Stomach (tissue), 9 donors: Measurements from ENCODE around the gene EIF3B. TPM values are rescaled to one million over a fixed set of nuclear protein-coding genes. Genes with fewer than 3 reads are reported as not detected.

ENCODE experiments used
- DNase-seq, 2 donors: peaks; one replicate each; pipeline versions ENCODE4 v3.0.0 to v3.0.0-alpha.2; 2013 to 2019
- H3K27ac ChIP-seq, 5 donors: fragments of 200-600 bp in 4 of 5; sonication (generic) in 4 of 5; one replicate each; pipeline ENCODE4 v1.5.1; 2013 to 2019; ENCODE audit warnings: mild to moderate bottlenecking in 1 of 5, moderate library complexity in 1 of 5
- H3K27me3 ChIP-seq, 3 donors: fragments of 200-600 bp; sonication (generic); one replicate each; pipeline ENCODE4 v1.5.1; 2017 to 2019; ENCODE audit warnings: mixed run types in 1 of 3
- H3K36me3 ChIP-seq, 4 donors: fragments of 200-600 bp; sonication (generic); 1 replicate in 3 of 4; 2 replicates in 1 of 4; pipeline ENCODE4 v1.5.1; 2016 to 2019
- H3K4me1 ChIP-seq, 4 donors: fragments of 200-600 bp; sonication (generic); one replicate each; pipeline ENCODE4 v1.5.1; 2016 to 2019
- H3K4me3 ChIP-seq, 4 donors: fragments of 200-600 bp; sonication (generic) in 3 of 4; one replicate each; pipeline ENCODE4 v1.5.1; 2016 to 2019; ENCODE audit warnings: mild to moderate bottlenecking in 1 of 4
- H3K9me3 ChIP-seq, 4 donors: fragments of 200-600 bp; sonication (generic); one replicate each; pipeline ENCODE4 v1.5.1; 2016 to 2019
- EP300 ChIP-seq: sonication (generic); formaldehyde crosslinking; IDR thresholded peaks from one replicate; pipeline ENCODE4 v1.6.1; 2017; ENCODE audit warnings: antibody characterized with exemption
- POLR2A ChIP-seq, 4 donors: fragments of 450-650 bp; IDR thresholded peaks; one replicate each; pipeline ENCODE4 v1.6.1; 2016; ENCODE audit warnings: antibody characterized with exemption in 4 of 4, control low read depth in 2 of 4, mild to moderate bottlenecking in 1 of 4, moderate library complexity in 1 of 4
- POLR2AphosphoS5 ChIP-seq, 3 donors: sonication (generic); formaldehyde crosslinking; IDR thresholded peaks; one replicate each; pipeline ENCODE4 v1.6.1; 2016; ENCODE audit warnings: antibody characterized with exemption in 3 of 3
- WGBS, 5 donors: extraction: QIAGEN DNeasy Blood & Tissue Kit in 3 of 5; methylation state at CpG; one replicate each; pipeline versions ENCODE4 v1.1.5 to v1.1.7; 2013 to 2018; 5-methylcytosine and 5-hydroxymethylcytosine counted together
- intact Hi-C: fragments of 100-400 bp; cut with DNase I; formaldehyde crosslinking; loops from one replicate; pipeline ENCODE4 v1.15.1; 2023; ENCODE audit warnings: low total_unique reads
- polyA plus RNA-seq, 3 donors: library from polyadenylated mRNA; stranded (reverse); fragments of 200-250 nt; gene quantifications; one replicate each; pipeline ENCODE4 v1.2.3, GENCODE V29; 2013
- total RNA-seq, 5 donors: library from RNA; depleted of rRNA; stranded (reverse); fragments of >200 nt; gene quantifications; one replicate each; pipeline versions ENCODE4 v1.1.0 to v1.2.3, GENCODE V29; 2014 to 2016
- TF ChIP-seq, protein P1 (sequence below), 7 experiments: fragments of 450-650 bp in 4 of 7; fragments of 200-600 bp in 3 of 7; sonication (generic) in 3 of 7; IDR thresholded peaks; one replicate each; pipeline ENCODE4 v1.5.1; 2016 to 2019; ENCODE audit warnings: antibody characterized with exemption in 7 of 7, control low read depth in 2 of 7, mild to moderate bottlenecking in 1 of 7
- donor health status: healthy with polysubstance abuse.
- donor health status: Bipolar disorder and iron deficiency.
- donor health status: healthy.

The EIF3B gene
- total and polyA plus RNA-seq, 8 donors = 64.8 to 373 (median 131) TPM

- H3K27me3 ChIP-seq = no peaks in the 10 kb centered on the region
- no peak for DNase-seq
- H3K4me1 ChIP-seq = peaks cover 3 to 11% (median 6%) of the 10 kb centered on the region in 4 donors
- no peaks in the 10 kb centered on the region for H3K36me3 ChIP-seq
- no peak overlapping the region for H3K27ac ChIP-seq
- no peak overlapping the region for H3K4me3 ChIP-seq
- intact Hi-C loops = no loop called here
- H3K9me3 ChIP-seq = no peaks in the 10 kb centered on the region
- WGBS, 5 donors = 88 to 93% (median 91%) methylated on average over 20 to 21 of the region's 21 CpGs
- no peak for TF ChIP-seq POLR2A (IDR thresholded peaks at IDR 0.05)
- TF ChIP-seq, protein P1, sequence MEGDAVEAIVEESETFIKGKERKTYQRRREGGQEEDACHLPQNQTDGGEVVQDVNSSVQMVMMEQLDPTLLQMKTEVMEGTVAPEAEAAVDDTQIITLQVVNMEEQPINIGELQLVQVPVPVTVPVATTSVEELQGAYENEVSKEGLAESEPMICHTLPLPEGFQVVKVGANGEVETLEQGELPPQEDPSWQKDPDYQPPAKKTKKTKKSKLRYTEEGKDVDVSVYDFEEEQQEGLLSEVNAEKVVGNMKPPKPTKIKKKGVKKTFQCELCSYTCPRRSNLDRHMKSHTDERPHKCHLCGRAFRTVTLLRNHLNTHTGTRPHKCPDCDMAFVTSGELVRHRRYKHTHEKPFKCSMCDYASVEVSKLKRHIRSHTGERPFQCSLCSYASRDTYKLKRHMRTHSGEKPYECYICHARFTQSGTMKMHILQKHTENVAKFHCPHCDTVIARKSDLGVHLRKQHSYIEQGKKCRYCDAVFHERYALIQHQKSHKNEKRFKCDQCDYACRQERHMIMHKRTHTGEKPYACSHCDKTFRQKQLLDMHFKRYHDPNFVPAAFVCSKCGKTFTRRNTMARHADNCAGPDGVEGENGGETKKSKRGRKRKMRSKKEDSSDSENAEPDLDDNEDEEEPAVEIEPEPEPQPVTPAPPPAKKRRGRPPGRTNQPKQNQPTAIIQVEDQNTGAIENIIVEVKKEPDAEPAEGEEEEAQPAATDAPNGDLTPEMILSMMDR (IDR thresholded peaks at IDR 0.05) = no peak
- no peak for TF ChIP-seq EP300
- no peak for TF ChIP-seq POLR2AphosphoS5 (IDR thresholded peaks at IDR 0.05)
Measured at GRCh38 chr7:2394566-2395082, 40.0 kb downstream of the EIF3B start.

GRCh38 chr7:2398506-2398905 is 43.9 kb downstream of the EIF3B start:
- Histone ChIP-seq H3K4me3 (no peak overlapping the region), H3K27ac (no peak overlapping the region), H3K36me3 (no peaks in the 10 kb centered on the region), H3K9me3 (no peaks in the 10 kb centered on the region), H3K4me1 (peaks cover 19 to 35% (median 22%) of the 10 kb centered on the region in 4 donors), H3K27me3 (no peaks in the 10 kb centered on the region)
- intact Hi-C loops = no loop called here
- no peak for DNase-seq
- WGBS, 5 donors = 86 to 97% (median 92%) methylated on average over 4 of the region's 4 CpGs
- no peak for TF ChIP-seq POLR2A (IDR thresholded peaks at IDR 0.05)
- no peak for TF ChIP-seq EP300
- TF ChIP-seq, protein P1 (IDR thresholded peaks at IDR 0.05) = no peak
- no peak for TF ChIP-seq POLR2AphosphoS5 (IDR thresholded peaks at IDR 0.05)

- peak; percentile 86 to 92 for DNase-seq
- no peak overlapping the region for H3K4me3 ChIP-seq
- peaks cover 27 to 45% (median 35%) of the 10 kb centered on the region in 4 donors for H3K4me1 ChIP-seq
- TF ChIP-seq EP300 (no peak), POLR2AphosphoS5 (IDR thresholded peaks at IDR 0.05) (peak in 1 of 3 donors; percentile 49)
- H3K9me3 ChIP-seq = no peaks in the 10 kb centered on the region
- intact Hi-C loops = no loop called here
- 6 to 16% (median 10%) methylated on average over 6 of the region's 6 CpGs for WGBS, 5 donors
- H3K27ac ChIP-seq = peak overlapping the region; percentile 59 to 87 (median 80)
- no peaks in the 10 kb centered on the region for H3K36me3 ChIP-seq
- no peaks in the 10 kb centered on the region for H3K27me3 ChIP-seq
Measured at GRCh38 chr7:2399848-2400587, 45.4 kb downstream of the EIF3B start.

GRCh38 chr7:2402687-2403013 is 48.0 kb downstream of the EIF3B start:
- intact Hi-C loops = no loop called here
- H3K27ac ChIP-seq = peak overlapping the region in 3 of 5 donors; percentile 46 to 88 (median 88)
- no peaks in the 10 kb centered on the region for H3K27me3 ChIP-seq
- H3K36me3 ChIP-seq = no peaks in the 10 kb centered on the region
- peaks cover 34 to 71% (median 49%) of the 10 kb centered on the region in 4 donors for H3K4me1 ChIP-seq
- TF ChIP-seq, protein P1 (IDR thresholded peaks at IDR 0.05) = no peak
- TF ChIP-seq EP300 (no peak), POLR2A (IDR thresholded peaks at IDR 0.05) (no peak), POLR2AphosphoS5 (IDR thresholded peaks at IDR 0.05) (no peak)
- WGBS, 5 donors = 48 to 68% (median 59%) methylated on average over 6 of the region's 6 CpGs
- H3K4me3 ChIP-seq = peak overlapping the region; percentile 90 to 99 (median 96)
- no peaks in the 10 kb centered on the region for H3K9me3 ChIP-seq
- no peak for DNase-seq
